GM18909 (cell line): ENCODE measurements around the gene DCX.
"Not testable (repeated sequence)": the region's sequence is repeated elsewhere in the genome, so short reads cannot be mapped to it uniquely, and the experiment has no call there.

Experiments
- ATAC-seq: cut with Tn5 transposase; IDR thresholded peaks from one replicate; pipeline ENCODE4 v1.9.1; 2021; ENCODE audit warnings: mild to moderate bottlenecking; ENCODE audit not compliant: unreplicated experiment, poor library complexity

Gene DCX

GRCh38 chrX:111375747-111376146 lies 36.2 kb downstream of the DCX start:
- no peak for ATAC-seq

DNA sequence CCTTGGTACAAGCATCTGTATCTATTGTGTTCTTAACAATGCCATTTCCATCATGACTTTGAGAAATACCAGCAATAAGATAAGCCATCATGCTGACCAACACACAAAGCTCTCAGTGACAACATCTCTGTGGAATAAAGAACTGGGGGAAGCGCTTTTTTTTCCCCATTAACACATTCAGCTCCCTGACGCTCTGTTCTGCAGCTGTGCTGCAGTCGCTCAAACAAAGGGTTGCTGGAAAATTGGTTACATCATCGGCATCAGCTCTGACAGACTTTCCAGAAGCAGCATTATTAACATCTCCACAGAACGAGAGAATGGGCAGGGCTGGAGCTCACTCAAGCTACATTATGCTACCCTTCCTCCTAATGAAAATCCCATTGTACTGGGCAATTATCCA lies 39.9 kb downstream of the DCX start:
- ATAC-seq: no peak

GRCh38 chrX:111365770-111366325 lies 46.1 kb downstream of the DCX start:
- no peak for ATAC-seq

DNA sequence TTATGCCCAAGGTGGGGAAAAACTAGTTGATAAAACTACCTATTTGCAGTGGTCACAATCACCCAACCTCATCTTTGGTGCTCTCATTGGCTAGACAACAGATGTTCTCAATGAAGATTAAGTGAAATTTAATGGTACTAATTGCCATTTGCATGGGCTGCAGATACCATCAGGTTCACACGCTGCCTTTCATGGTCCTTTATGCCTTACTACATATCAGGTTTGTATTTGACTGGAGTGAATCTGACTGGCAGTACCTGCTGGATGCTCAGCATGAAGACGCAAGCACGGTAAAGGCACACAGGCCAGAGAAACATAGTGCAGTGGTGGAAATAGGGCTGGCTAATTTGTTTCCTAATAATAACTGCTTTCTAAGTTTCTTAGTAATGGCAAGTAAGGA lies 48.3 kb downstream of the DCX start:
- no peak for ATAC-seq

GRCh38 chrX:111361751-111362150 lies 50.2 kb downstream of the DCX start:
- ATAC-seq: no peak

DNA sequence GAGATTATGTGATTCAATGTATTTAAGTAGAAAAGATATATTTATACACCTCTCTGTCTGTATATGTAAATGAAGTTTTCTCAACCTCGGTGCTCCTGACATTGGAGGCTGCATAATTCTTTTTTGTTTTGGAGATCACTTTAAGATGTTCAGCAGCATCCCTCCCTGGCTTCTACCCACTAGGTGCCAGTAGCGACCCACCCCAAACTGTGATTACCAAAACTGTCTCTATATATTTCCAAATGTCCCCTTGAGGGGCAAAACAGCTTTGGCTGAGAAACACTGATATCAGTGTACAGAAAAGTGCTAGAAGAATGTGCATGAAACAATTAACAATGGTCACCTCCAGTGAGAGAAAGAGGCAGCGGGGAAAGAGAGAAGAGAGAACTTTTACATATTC lies 51.2 kb downstream of the DCX start:
- no peak for ATAC-seq

DNA sequence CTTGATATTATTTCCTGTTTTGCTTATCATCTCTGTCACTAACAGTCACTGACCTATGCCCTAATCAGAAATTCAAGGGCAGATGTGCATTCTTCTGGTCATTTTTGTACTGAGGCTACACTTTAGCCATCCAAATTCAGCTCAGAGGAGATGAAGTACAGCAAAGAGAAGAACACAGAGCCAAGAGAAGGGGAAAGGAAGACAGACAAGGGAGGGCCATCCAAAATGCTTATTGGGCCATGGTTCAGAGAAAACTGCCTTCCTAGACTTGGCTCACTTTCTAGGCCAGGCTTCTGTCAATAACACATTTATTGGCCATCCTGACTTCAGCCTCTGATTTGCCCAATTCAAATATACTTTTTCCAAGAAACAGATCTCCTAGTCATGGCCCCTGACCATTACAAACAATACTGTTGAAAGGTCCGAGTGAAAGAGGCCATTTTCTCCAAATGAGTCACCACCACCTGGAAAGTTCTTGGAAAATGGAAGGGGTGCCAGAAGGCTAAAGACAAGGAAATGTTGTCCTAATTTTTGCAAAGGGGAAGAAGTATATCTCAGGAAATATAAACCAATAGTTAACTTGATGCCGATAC lies 56.4 kb downstream of the DCX start:
- ATAC-seq: no peak

DNA sequence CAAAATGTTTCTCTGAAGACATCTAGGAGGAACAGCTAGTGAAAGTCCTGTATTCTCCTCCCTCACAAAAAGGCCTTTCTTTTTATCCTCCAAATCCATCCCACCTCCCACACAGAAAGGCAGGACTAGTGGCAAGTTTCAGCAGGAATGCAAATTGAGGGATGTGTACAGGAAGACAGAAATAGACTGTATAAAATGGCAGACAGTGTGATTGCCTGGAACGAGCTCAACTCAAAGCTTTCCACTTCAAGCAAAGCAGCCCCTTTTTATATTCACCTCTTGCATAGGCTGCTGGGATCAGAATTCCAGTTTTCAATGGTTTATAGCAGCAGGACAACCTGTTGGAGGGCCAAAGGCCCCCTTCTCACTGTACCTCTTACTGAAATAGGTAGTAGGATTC lies 57.5 kb downstream of the DCX start:
- ATAC-seq: no peak

DNA sequence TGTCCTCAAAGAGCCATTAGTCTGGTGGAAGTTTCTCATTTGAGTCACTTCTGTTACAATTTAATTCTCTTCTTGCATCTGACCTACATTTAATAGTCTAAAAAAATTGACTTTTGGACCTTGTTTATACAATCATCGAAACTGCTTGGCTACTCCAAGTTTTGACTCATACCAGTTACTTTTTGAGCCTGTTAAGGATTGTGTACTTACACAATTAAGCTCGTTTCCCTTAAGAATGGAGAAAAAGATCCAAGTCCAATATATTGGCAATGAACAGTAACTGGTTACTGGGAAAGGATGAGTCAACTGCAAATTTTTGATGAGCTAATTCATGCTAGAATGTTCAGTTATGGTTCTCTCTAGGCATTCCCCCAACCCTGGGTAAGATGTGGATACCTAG lies 58.2 kb downstream of the DCX start:
- ATAC-seq: no peak

DNA sequence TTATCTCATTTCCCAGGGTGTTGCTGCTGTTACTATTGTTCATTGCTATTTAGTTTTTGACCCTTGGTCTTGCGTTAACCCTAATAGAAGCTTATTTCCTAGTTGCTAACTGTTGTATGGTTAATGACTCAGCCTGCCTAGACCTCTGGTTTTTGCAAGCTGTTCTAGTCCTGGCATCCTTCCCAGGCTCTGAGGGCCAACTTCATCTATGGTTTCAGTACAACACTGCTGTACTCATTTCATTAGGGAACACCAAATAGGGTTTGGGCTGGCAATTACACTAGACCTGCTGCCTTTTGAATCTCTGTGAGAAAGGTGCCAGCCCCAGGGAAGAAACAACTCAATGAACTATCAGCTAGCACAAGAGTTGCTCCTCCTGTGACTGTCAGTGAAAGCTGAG lies 59.6 kb downstream of the DCX start:
- ATAC-seq: no peak

DNA sequence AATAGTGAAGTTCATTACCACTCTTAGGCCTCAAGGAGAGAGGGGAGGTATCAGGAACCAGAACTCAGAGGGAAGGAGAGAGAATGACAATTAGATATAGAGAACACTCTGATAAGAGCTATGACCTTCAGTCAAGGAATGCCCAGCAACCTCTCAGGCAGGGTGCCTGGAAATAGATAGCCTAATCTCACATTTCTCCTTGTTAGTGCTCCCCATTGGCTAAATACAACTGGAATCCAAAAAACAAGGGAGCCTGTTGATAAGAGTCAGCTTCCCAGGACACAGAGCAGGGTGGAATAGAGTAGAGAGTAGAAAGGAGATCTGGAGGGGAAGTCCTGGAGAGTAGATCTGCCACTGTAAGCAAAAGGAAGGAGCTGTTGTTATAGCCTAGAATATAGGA lies 62.1 kb downstream of the DCX start:
- no peak for ATAC-seq

GRCh38 chrX:111349101-111349500 lies 62.9 kb downstream of the DCX start:
- no peak for ATAC-seq

- ATAC-seq: no peak
Measured at GRCh38 chrX:111348429-111348828, 63.6 kb downstream of the DCX start.

- not testable (repeated sequence) for ATAC-seq
Measured at GRCh38 chrX:111346150-111346549, 65.8 kb downstream of the DCX start.

DNA sequence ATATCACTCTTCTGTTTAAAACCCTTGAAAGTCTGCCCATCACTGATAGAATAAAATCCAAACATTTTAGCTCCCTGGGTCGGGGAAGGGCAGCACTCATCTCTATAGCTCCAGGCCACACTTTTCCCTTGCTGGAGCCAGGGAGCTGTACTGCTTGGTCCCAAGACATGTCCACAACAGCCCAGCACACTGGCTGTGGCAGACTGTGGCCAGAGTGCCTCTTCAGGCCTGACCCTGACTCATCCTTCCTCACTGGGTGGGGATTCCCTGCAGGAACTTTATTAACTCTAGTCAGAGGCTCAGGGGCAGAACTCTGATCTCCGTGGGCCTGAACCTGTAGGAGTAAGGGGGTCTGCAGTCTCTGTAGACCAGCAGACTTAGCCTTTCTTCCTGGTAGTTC lies 71.9 kb downstream of the DCX start:
- no peak for ATAC-seq

- no peak for ATAC-seq
Measured at GRCh38 chrX:111339212-111339611, 72.8 kb downstream of the DCX start.

DNA sequence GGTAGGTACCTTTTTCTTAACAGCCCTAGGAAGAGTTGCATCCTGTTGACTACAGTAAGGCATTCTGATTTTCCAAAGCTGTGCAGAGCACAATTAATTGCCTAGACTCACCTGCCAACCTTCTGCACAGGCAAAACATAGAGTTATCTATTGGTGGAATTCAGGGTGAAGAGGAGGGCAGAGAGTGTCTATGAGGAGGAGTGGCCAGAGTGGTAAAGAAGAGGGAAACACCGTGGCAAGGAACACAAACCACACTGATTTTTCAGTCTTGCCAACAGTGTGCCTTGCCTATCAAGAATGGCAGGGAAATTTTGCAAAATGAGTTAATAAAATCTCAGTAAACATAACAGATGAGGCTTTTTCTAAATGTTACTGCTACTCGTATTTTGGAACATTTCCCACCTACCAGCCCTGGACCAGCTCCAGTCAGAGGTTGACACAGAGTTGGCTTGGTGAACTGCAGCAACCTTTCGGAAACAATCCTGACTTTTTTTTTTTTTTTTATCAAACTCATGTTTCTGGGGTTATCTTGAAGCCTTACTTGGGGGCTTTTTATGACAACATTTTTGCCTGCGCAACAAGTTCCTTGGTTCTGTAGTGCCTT lies 73.8 kb downstream of the DCX start:
- ATAC-seq: no peak

DNA sequence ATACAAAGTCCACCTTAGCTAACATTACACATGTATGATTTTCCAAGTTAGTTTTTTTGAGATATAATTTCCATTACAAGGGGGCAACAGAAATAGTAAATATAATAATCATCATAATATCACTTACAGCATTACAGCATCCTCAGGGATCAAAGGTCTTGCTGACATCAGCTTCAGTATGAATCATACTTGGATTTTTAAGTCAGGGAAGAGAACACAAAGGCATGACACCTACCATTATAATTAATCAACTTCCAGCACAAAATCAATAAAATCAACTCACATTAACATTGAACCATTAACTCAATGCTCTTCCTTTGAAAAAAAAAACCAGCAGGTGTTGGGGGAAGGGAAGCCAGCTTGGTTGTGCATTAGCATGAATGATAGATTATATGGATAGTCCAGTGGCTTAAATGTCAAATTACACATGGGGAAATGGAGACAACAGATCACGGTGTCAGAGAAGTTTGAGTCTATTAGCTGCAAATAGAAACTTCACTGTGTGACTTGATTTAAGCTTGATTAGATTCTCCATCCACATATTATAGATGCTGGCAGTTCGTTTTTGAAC lies 74.8 kb downstream of the DCX start:
- no peak for ATAC-seq

DNA sequence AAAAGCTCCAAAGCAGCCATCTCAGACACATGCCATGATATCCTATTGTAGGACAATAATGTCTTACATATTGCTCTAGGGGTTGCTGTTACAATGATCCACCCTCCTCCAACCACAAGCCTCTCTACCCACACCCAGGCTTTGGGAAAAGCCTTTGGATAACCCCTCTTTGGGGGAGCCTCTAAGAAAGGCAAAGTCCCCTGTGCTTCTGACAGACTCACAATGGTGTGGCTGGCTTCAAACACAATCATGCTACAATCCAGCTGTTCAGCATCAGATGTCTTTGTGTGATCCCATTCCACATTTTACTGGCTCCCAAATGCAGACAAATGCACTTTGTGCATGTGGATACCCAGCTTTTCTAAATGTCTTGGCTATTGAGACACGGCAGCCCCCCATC lies 75.9 kb downstream of the DCX start:
- no peak for ATAC-seq

DNA sequence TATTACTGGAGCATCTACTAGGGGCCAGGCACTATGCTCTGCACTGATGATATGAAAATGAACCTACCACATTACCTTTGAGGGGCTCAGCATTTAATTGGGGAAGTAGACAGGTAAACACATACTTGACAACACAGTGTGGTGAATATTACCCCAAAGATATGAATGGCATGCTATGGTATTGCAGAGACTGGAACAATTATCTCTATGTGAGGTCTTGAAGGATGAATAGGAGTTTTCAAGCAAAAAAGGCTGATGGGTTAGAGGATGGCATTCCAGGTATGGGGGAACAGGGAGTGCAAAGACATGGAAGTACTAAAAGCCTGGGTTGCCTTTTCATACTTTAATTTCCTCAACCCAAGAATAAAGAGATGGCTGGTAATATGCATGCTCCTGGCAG lies 82.6 kb downstream of the DCX start:
- ATAC-seq: no peak

DNA sequence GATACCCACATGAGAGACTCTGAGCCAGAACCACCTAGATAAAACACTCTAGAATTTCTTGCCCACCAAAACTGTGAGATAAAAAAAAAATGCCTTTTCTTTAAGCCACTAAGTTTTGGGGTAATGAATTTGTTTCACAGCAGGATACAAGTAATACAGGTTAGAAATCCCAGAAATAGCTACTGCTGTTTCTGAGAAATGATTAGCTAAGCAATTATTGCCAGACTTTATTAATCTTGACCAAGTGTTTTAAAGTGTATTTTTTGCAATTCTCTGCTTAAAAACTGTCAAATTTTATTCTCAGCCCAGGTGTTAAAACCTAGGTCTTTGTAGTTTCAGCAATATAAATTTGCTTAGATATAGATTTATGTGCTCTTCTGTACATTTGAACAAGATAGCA lies 83.1 kb downstream of the DCX start:
- ATAC-seq: no peak

GRCh38 chrX:111322231-111322855 lies 89.6 kb downstream of the DCX start:
- ATAC-seq: no peak
